ENCODE data around the gene EGFL8. TPM values are rescaled to one million over a fixed set of nuclear protein-coding genes. Genes with fewer than 3 reads are reported as not detected.
A peak's percentile ranks its signal among the peaks of the same experiment; 100 is the strongest.
"Not testable (repeated sequence)": the region's sequence is repeated elsewhere in the genome, so short reads cannot be mapped to it uniquely, and the experiment has no call there.

EGFL8 gene
- total RNA-seq (2014; rRNA removed; shearing (Covaris generic)) = 1.9 and 4.9 TPM in 2 replicates

- no peak for DNase-seq (ENCODE audit: low spot score)
These were observed at the start of gene EGFL8 for GRCh38 chr6:32164295-32164694. Gene EGFL8, plus strand, starts transcription at chr6:32164595. Its CDS starts 1,571 bp downstream, at chr6:32166166.

DNA sequence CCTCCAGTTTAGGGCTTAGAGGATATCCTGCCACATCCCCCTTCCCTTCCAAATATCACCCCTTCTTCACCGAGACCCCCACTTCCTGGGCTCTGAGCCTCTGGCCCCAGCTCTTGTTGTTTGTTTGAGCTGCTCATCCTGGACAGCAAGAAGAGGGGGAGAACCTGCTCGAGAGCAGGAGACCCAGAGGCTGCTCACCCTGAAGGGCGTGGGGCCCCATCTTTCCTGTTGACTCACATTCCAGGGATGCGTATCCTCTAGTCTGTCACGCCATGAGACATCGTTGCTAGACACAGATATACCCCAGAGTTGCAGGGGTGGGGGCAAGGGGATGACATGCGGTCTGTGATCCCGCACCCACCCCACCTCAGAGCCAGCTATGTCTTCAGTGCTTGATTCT is 49.6 kb upstream of the EGFL8 start:
- DNase-seq (ENCODE audit: low spot score) = peak; percentile 78

GRCh38 chr6:32115623-32116022 is 48.8 kb upstream of the EGFL8 start:
- DNase-seq (ENCODE audit: low spot score) = no peak

DNA sequence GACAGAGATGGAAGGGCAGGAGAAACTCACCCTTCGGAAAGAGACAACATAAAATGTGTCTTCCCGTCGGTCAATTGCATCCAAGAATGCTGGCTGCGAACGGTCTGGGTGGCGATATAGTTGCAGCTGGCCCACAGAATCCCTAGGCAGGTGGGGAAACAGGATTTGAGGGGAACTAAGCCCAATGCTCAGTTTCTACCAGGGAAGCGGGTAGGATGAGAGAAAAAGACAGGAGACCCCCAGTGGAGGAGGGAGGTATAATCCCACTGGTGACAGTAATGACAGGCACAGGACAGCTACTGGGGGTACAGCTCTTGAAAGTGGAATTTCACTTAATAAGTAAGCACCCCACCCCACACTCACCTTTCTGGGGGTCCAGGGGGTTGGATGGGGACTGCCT is 47.7 kb upstream of the EGFL8 start:
- no peak for DNase-seq (ENCODE audit: low spot score)

GRCh38 chr6:32117461-32117860 is 46.9 kb upstream of the EGFL8 start:
- no peak for DNase-seq (ENCODE audit: low spot score)

GRCh38 chr6:32118782-32119628 is 45.4 kb upstream of the EGFL8 start:
- DNase-seq (ENCODE audit: low spot score) = peak; percentile 76

- DNase-seq (ENCODE audit: low spot score) = no peak
These were observed 43.8 kb upstream of the EGFL8 start for GRCh38 chr6:32120573-32121059.

DNA sequence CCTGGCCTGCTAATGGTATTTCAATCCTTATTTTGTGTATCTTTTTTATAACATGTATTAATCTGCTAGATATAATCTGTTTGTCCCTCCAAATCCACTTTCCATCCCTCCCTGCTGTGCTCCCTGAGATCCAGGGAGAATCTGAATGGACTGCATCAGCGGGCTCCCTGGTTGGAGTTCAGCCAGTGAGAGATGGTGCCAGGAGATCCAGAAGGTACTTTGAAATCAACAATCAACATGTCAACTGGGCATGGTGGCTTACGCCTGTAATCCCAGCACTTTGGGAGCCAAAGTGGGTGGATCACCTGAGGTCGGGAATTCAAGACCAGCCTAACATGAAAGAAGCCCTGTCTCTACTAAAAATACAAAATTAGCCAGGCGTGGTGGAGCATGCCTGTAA is 40.7 kb upstream of the EGFL8 start:
- DNase-seq (ENCODE audit: low spot score) = no peak

GRCh38 chr6:32126880-32127279 is 37.5 kb upstream of the EGFL8 start:
- DNase-seq (ENCODE audit: low spot score) = no peak

GRCh38 chr6:32127409-32127716 is 37.0 kb upstream of the EGFL8 start:
- no peak for DNase-seq (ENCODE audit: low spot score)

DNA sequence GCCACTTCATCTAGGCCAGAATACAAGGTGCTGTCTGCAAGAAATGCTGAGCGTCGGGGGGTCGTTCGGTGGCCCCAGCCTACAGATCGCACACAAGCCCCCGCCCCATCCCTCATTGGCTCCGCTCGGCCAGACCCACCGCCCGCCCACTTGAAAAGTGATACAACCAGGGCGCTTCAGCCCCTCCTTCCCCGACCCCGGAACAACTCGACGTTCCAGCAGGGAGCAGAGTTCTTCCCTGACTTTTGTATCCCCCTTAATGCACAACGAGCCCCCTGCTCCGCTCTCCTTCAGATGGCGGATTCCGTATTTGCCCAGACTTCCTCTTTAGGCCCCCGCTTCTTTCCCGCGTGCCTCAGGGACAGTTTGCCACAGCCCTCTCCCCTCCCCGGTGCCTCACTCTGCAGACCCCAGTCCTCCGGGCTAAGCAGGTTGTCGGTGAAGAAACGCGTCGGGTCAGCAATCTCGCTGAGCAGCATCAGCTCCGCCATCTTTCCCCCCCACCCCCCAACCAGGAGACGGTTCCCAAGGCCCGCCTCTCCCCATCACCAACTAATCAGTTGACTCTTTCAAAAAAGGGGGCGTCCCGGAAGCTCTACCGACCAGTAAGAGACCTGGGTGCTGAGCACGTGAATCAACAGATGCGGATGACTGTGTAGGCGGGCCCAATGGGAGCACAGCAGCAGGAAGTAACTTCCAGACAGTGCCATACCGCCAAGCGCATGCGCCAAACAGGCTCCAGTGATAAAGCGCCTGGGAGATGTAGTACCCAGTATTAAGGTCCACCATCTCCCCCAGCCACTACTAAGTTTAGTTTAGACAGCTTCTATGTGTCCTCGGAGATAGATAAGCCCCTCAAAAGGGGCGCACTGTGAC is 36.4 kb upstream of the EGFL8 start, which contains the start of gene ATF6B:
Gene ATF6B (minus strand): TSS at position 530 of the 876 bp plus-strand sequence. CDS start 39 bp downstream, at position 491.
- DNase-seq (ENCODE audit: low spot score) = peak; percentile 99

GRCh38 chr6:32128751-32129296 is 35.6 kb upstream of the EGFL8 start:
- DNase-seq (ENCODE audit: low spot score) = no peak

- no peak for DNase-seq (ENCODE audit: low spot score)
These were observed 34.9 kb upstream of the EGFL8 start for GRCh38 chr6:32129297-32130088.

GRCh38 chr6:32131439-32131948 is 32.9 kb upstream of the EGFL8 start:
- DNase-seq (ENCODE audit: low spot score) = no peak

- no peak for DNase-seq (ENCODE audit: low spot score)
These were observed 32.3 kb upstream of the EGFL8 start for GRCh38 chr6:32132110-32132509.

DNA sequence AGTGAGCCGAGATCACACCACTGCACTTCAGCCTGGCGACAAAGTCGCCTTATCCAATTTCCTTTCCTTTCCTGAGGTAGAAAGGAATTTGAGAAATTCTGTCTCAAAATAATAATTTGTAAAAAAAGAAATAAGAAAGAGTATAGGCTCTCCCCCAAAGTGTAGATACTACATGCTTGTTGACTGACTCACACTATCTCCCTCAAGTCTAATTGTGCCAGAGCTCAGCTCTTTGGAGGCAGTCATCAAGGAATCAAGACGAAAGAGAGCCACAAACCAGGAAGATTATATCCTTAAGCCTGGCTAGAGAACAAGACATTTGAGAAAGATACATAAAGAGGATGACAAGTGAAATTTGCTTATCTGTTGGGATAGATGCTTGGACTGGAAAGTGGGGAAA is 30.6 kb upstream of the EGFL8 start:
- DNase-seq (ENCODE audit: low spot score) = no peak

DNA sequence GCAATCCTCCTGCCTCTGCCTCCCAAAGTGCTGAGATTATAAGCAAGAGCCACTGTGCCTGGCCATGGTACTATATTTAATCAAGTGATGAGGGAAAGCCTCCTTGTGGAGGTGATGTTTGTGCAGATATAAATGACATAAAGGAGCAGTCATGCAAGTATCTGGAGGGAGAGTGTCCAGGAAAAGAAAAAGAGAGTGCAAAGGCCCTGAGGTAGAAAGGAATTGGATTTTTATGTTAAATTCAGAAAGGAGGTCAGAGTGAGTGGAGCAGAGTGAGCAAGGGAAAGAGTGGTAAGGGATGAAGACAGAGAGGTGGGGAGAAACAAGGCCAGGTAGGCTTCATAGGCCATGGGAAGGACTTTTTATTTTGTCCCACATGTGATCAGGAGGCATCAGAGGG is 26.9 kb upstream of the EGFL8 start:
- DNase-seq (ENCODE audit: low spot score) = no peak

DNA sequence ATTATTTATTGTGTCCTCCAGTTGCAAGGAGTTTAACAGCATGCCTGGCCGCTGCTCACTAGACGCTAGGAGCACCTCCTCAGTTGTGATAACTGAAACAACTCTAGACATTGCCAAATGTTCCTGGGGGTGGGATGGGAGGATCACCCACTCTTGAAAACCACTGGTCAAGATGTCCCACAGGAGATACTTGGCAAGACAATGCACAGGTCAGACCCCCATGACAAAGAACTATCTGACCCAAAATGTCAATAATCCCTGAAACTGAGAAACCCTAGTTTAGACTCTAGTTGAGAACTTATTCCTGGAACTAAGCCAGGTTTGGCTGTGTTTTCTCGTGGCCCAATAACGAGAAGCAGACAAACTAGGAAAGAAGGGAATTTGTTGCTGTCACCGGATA is 24.8 kb upstream of the EGFL8 start:
- no peak for DNase-seq (ENCODE audit: low spot score)

DNA sequence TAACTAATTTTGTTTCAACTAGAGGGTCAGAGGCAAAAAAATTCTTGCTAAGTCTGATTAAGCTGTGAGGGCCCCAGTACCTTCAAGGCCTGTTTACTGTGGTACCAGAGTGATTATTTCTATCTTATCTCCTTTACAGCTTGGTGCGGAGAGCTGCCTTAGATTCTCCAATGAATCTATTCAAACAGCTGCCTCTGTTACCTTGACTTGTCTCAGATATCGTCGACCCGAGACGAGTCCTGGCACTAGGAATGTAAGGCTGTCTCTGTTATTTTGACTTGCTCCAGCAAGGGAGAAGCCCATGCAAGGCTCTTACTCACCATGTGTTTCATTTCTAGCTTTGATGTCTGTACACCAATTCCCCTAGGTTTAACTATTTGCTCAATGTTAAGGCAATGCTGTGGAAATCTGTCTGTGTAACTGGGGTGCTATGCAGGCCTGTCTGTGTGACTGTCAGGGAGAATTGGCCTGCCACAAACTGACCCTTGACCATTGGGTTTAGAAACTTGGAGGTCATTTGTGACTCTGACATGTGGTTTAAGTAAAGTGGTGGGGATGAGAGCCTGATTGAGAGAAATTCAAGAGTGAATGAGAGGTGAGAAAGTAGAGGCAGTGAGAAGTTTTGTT is 23.9 kb upstream of the EGFL8 start:
- no peak for DNase-seq (ENCODE audit: low spot score)

DNA sequence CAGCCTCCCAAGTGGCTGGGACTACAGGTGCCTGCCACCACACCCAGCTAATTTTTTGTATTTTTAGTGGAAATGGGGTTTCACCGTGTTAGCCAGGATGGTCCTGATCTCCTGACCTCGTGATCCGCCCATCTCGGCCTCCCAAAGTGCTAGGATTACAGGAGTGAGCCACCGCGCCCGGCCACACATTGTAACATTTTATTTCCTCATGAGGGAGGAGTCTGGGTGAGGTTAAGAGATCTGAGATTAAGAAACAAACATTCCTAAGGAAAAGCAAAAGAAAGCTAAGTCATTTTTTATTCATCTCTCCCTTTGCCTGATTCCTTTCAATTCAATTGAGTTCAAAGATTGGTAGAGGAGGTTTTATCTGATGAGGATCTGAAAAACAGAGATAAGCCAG is 20.2 kb upstream of the EGFL8 start:
- DNase-seq (ENCODE audit: low spot score) = not testable (repeated sequence)

DNA sequence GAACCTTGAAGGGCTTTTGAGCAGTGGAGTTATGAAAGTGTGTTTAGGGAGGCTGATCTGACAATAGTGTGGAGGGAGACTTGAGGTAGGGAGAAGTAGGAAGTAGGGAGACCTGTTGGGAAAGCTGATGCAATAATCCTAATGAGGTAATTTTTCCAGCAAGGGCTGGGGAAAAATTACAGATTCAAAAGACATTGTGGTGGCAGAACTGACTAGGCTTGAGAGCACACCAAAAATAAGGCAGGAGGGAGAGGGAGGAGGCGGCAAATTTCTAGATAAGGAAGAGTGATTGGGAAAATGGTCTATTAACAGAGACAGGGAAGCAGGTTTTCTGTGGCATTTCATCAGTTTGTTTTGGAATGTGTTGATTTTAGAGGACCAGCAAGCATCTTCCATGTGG is 18.1 kb upstream of the EGFL8 start:
- no peak for DNase-seq (ENCODE audit: low spot score)

All from A172 (cell line).